Activated naive CD8-positive, alpha-beta T cell treated with anti-CD3 and anti-CD28 coated beads for 36 hours (primary cell): ENCODE data around the gene NFIC. TPM values are rescaled to one million over a fixed set of nuclear protein-coding genes. Genes with fewer than 3 reads are reported as not detected.
"Not testable (repeated sequence)": the region's sequence is repeated elsewhere in the genome, so short reads cannot be mapped to it uniquely, and the experiment has no call there.

Source experiments
- DNase-seq: peaks from one replicate; pipeline ENCODE4 v3.0.0; 2021
- H3K27ac Mint-ChIP-seq: one replicate; pipeline ENCODE4 v1.8.0; 2022; ENCODE audit warnings: mild to moderate bottlenecking, moderate library complexity, mixed read lengths
- H3K27me3 Mint-ChIP-seq: one replicate; pipeline ENCODE4 v1.8.0; 2022; ENCODE audit warnings: mild to moderate bottlenecking, mixed read lengths
- H3K36me3 Mint-ChIP-seq: one replicate; pipeline ENCODE4 v1.8.0; 2021; ENCODE audit warnings: mild to moderate bottlenecking, mixed read lengths
- H3K4me1 Mint-ChIP-seq: one replicate; pipeline ENCODE4 v1.8.0; 2021; ENCODE audit warnings: mixed read lengths
- H3K4me3 Mint-ChIP-seq: one replicate; pipeline ENCODE4 v1.8.0; 2022; ENCODE audit warnings: mild to moderate bottlenecking, moderate library complexity, mixed read lengths
- H3K9me3 Mint-ChIP-seq: one replicate; pipeline ENCODE4 v1.8.0; 2022; ENCODE audit warnings: mixed read lengths
- total RNA-seq, 2 experiments: library from RNA; stranded (reverse); gene quantifications; one replicate each; pipeline ENCODE4 v1.2.3, GENCODE V29; 2021

Gene NFIC
- total RNA-seq, 2 experiments from 2014 or later, result 19.0 to 19.5 TPM

- H3K9me3 Mint-ChIP-seq, result no peaks in the 10 kb centered on the region
Observed at GRCh38 chr19:3505598-3506383, 139.4 kb downstream of the NFIC start, which contains the start of gene FZR1. Gene FZR1, plus strand, starts transcription at chr19:3506311. Its CDS starts 16,679 bp downstream, at chr19:3522990.

DNA sequence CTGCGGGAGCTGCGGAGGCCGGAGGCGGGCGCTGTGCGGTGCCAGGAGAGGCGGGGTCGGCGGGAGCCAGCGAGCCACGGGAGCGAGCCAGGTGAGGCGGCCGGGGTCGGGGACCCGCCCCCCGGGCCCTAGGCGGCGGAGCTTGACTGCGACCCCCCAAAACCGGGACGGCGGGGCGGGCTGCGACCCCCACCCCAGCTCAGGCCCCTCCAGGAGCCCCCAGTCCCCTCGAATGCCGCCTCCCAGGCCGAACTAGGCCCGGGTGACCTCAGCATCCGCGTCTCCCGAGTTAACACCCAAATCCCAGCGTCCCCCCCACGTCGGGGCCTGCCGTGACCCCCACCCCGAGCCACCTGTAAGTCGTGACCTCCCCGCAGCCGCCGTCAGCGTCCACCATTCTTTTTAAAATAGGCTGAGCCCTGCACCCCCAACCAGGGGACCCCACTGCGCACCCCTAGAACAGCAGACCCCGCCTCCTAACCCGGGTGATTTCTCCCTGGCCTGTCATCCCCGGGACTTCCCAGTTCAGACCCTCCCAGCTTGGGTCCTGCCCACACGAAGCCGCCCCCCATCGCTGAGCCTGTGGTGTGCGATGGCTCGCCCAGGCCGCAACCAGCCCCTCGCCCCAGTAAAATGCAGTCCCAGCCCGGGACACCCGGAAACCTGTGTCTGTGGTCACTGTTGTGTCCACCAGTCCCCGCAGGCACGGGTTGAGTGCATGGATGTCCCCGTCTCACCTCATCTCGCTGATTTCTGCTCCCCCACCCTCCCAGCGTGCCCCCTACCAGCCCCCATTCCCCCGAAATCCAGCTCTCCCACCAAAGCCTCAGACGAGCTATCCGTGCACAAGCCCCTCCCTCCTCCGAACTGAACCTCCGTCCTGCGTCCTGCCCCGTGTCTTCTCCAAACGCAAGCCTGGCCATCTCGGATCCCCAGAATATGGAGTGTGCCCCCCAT lies 140.3 kb downstream of the NFIC start:
- no peaks in the 10 kb centered on the region for H3K9me3 Mint-ChIP-seq
- H3K4me3 Mint-ChIP-seq, result peak overlapping the region; percentile 94
- H3K27ac Mint-ChIP-seq, result peak overlapping the region; percentile 73
- H3K4me1 Mint-ChIP-seq, result peaks cover 37% of the 10 kb centered on the region
- H3K36me3 Mint-ChIP-seq, result peaks cover 16% of the 10 kb centered on the region
- no peaks in the 10 kb centered on the region for H3K27me3 Mint-ChIP-seq
- peak; percentile 28 for DNase-seq

More at GRCh38 chr19:3505598-3506383, 139.4 kb downstream of the NFIC start, which contains the start of gene FZR1:
- peak; percentile 100 for DNase-seq
- Mint-ChIP-seq H3K36me3 (peaks cover 18% of the 10 kb centered on the region), H3K4me1 (peaks cover 41% of the 10 kb centered on the region), H3K27me3 (peaks cover 1% of the 10 kb centered on the region), H3K27ac (peak within 1 kb of the TSS; percentile 93), H3K4me3 (peak within 1 kb of the TSS; percentile 94)

DNA sequence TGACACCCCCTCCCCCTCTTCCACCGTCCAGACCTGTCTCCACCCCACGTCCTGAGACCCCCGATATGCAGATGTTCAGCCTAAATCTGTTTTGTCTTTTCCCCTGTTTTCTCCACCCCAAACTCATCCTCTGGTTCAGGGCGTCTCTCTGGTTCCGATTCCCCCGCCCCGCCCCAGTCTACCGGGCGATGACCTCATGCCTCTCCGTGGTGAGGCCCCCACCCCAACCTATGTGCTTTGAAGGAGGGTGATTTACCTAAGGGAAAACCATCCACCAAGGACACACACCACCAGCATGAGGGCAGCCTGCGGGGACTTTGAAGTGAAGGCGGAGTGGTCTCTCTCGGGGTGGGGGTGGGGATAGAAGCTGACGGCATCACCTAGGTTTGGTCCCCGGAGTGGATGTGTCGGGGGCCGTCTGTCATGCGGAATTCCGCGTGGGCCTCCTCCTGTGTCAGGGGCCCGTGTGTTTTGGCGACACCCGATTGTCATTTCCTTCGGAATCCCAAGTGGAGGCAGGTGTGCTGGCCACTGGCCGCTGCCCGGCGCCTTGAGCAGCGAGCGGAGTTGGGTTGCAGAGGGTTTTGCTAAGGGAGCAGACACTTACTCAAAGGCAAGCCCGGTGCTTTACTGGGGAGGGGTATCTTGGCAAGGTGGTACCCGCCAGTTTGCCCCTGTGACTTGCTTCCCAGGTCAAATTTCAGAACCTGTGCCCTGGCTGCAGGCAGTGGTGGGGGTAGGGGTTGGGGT lies 141.2 kb downstream of the NFIC start:
- Mint-ChIP-seq H3K4me1 (peaks cover 41% of the 10 kb centered on the region), H3K27me3 (no peaks in the 10 kb centered on the region), H3K4me3 (peak overlapping the region; percentile 94), H3K36me3 (peaks cover 16% of the 10 kb centered on the region), H3K9me3 (no peaks in the 10 kb centered on the region), H3K27ac (peak overlapping the region; percentile 73)
- peak; percentile 26 for DNase-seq

GRCh38 chr19:3508121-3508661 lies 141.8 kb downstream of the NFIC start:
- H3K27me3 Mint-ChIP-seq, H3K9me3 Mint-ChIP-seq, H3K27ac Mint-ChIP-seq, DNase-seq: not testable (repeated sequence)
- Mint-ChIP-seq H3K4me1 (peaks cover 43% of the 10 kb centered on the region), H3K36me3 (peaks cover 16% of the 10 kb centered on the region), H3K4me3 (peak overlapping the region; percentile 94)

DNA sequence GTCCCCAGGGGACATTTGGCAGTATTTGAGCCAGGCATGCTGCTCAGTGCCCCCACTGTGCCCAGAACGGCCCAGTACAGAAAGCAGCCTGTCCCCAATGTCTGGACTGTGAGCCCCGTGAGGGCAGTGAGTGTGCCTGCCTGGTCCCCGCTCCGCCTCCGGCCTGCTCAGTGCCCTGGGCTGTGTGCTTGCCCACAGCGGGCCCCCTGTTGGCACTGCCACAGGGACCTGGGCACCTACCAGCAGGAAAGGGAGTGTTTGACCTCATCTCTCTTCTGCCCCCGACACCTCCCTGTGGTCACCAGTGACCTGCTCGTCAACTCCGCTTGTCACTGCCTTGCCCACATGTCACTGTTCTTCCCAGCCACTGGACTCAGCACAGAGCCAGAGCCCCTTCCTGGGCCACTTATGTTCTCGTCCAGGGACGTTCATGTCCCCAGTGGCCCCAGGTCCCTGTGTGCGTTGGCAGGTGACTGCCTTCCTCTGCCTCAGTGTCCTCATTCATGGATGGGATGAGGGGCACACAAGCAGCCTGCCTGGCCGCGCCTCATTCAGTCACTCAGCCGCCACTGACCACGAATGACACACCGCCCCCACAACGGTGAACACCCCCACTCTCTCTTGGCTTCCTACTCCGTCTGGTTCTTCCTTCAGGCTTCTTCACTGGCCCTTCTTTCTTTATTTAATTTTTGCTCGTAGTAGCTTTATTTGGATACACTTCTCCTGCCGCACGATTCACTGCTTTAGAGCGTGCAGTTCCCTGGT lies 142.6 kb downstream of the NFIC start:
- DNase-seq, result no peak
- H3K4me3 Mint-ChIP-seq, result peak overlapping the region; percentile 56
- H3K9me3 Mint-ChIP-seq, result no peaks in the 10 kb centered on the region
- no peaks in the 10 kb centered on the region for H3K27me3 Mint-ChIP-seq
- H3K36me3 Mint-ChIP-seq, result peaks cover 16% of the 10 kb centered on the region
- H3K27ac Mint-ChIP-seq, result peak overlapping the region; percentile 55
- H3K4me1 Mint-ChIP-seq, result peaks cover 43% of the 10 kb centered on the region

- peak overlapping the region; percentile 56 for H3K4me3 Mint-ChIP-seq
- peaks cover 16% of the 10 kb centered on the region for H3K36me3 Mint-ChIP-seq
- peaks cover 42% of the 10 kb centered on the region for H3K4me1 Mint-ChIP-seq
- peak overlapping the region; percentile 55 for H3K27ac Mint-ChIP-seq
- peak; percentile 32 for DNase-seq
- no peaks in the 10 kb centered on the region for H3K27me3 Mint-ChIP-seq
- no peaks in the 10 kb centered on the region for H3K9me3 Mint-ChIP-seq
Observed at GRCh38 chr19:3509566-3509989, 143.2 kb downstream of the NFIC start.

- Mint-ChIP-seq H3K36me3 (peaks cover 16% of the 10 kb centered on the region), H3K4me3 (no peak overlapping the region), H3K4me1 (peaks cover 39% of the 10 kb centered on the region), H3K27me3 (no peaks in the 10 kb centered on the region), H3K9me3 (no peaks in the 10 kb centered on the region), H3K27ac (no peak overlapping the region)
- no peak for DNase-seq
Observed at GRCh38 chr19:3510727-3511126, 144.3 kb downstream of the NFIC start.

DNA sequence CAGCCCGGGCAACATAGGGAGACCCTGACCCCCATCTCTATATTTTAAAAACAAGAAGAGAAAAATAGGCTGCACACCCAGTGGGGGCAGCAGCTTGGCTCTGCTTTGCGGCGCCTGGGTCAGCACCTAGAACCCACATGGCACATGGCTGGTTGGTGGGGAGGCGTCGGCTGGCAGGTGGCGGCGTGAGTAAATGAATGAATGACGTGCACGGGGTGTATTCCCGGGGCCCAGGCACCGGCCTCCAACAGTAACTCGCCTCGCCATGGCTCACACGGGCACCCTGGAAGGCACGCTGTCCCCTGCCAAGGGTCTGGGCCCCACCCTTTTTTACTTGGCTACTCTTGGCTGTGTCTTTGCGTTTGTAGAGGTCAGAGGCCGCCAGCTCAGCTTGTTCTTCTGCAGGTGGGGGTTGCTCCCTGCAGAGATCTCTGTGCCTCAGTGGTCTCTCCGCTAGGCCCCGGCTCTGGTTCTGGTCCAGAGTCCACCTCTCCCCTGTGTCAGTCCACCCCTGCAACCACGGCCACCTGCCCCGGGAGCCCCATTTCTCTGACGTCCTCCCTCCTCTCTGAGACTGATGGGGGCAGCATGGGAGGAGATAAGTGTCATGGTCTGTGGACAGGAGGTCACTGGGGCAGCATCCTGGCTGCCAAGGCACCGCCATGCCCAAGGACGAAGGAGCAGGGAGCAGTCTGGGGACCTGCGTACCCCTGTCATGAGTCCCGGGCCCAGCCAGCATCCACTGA lies 145.3 kb downstream of the NFIC start:
- H3K4me1 Mint-ChIP-seq, result peaks cover 40% of the 10 kb centered on the region
- H3K4me3 Mint-ChIP-seq, result no peak overlapping the region
- no peak overlapping the region for H3K27ac Mint-ChIP-seq
- H3K9me3 Mint-ChIP-seq, result no peaks in the 10 kb centered on the region
- DNase-seq, result no peak
- H3K27me3 Mint-ChIP-seq, result no peaks in the 10 kb centered on the region
- H3K36me3 Mint-ChIP-seq, result peaks cover 16% of the 10 kb centered on the region

GRCh38 chr19:3512562-3513228 lies 146.3 kb downstream of the NFIC start:
- DNase-seq, result no peak
- H3K4me3 Mint-ChIP-seq, result no peak overlapping the region
- no peak overlapping the region for H3K27ac Mint-ChIP-seq
- H3K9me3 Mint-ChIP-seq, result no peaks in the 10 kb centered on the region
- no peaks in the 10 kb centered on the region for H3K27me3 Mint-ChIP-seq
- peaks cover 33% of the 10 kb centered on the region for H3K4me1 Mint-ChIP-seq
- H3K36me3 Mint-ChIP-seq, result peaks cover 12% of the 10 kb centered on the region

DNA sequence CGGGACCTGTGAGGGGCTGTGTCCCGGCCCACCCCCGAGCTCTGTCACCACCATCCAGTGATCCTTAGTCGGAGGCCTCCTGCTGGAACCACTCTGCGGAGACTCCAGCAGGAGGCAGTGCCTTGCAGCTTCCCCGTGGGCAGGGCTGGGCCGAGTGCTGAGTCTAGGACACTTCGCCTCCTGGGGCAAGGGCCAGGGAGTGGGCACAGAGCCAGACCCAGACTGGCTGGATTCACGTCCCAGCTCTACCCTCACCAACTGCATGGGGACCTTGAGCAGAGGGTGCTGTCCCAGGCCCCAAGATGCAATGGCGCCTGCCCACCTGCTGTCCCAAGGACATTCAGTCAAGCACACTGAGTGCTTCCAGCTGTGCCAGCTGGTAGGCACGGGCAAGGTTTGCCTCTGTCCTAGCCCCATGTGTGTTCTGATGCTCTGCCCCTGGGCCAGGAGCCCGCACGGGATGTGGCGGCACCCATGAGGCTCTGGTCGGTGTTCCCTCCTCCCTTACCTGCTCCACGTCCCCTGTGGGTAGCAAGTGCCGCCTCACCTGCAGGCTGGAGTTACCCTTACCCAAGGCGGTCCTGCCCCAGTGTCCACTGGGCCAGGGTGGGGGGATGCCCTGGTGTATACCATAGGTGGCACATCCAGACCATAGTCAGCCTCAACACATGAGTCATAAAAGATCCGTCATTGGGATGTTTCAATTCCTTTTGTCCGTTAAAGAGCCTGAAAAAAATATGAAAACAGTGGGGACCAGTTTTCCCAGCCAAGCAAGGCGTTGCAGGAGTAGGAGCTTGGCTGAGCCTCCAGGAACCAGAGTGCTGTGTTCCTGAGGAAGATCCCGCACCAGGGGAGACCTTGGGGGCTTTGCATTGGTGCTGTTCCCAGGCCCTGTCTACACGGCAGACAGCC lies 147.1 kb downstream of the NFIC start:
- Mint-ChIP-seq H3K27me3 (no peaks in the 10 kb centered on the region), H3K4me3 (no peak overlapping the region), H3K9me3 (no peaks in the 10 kb centered on the region), H3K36me3 (peaks cover 12% of the 10 kb centered on the region), H3K4me1 (peaks cover 34% of the 10 kb centered on the region), H3K27ac (no peak overlapping the region)
- no peak for DNase-seq

DNA sequence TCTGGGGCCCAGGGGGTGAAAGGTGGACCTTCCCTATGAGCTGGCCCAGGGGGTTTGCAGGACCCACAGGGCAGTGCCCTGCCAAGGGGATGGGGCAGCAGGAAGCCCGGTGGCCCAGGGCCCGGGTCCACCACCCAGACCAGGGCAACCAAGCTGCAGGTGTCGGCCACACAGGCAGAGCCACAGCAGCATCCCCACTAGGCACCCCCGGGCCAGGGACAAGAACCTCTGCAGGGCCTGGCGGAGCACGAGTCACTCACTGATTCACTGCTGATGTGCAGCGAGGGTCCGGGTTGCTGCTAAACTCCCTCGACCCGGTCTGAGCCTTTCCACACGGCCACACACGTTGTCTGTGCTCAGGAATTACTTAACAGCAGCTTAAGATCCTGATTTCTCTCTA lies 148.5 kb downstream of the NFIC start:
- no peak for DNase-seq
- Mint-ChIP-seq H3K27ac (no peak overlapping the region), H3K36me3 (peaks cover 2% of the 10 kb centered on the region), H3K4me3 (no peak overlapping the region), H3K27me3 (no peaks in the 10 kb centered on the region), H3K4me1 (peaks cover 25% of the 10 kb centered on the region), H3K9me3 (no peaks in the 10 kb centered on the region)

GRCh38 chr19:3515891-3516422 lies 149.6 kb downstream of the NFIC start:
- no peak overlapping the region for H3K4me3 Mint-ChIP-seq
- peaks cover 2% of the 10 kb centered on the region for H3K36me3 Mint-ChIP-seq
- no peak overlapping the region for H3K27ac Mint-ChIP-seq
- H3K27me3 Mint-ChIP-seq, result no peaks in the 10 kb centered on the region
- H3K9me3 Mint-ChIP-seq, result no peaks in the 10 kb centered on the region
- DNase-seq, result no peak
- H3K4me1 Mint-ChIP-seq, result peaks cover 24% of the 10 kb centered on the region
